Muscle of leg (tissue), 11 donors: ENCODE data around the gene ABCC3. TPM values are rescaled to one million over a fixed set of nuclear protein-coding genes. Genes with fewer than 3 reads are reported as not detected.

Experiments used
- DNase-seq: peaks from one replicate; pipeline ENCODE4 v3.0.0; 2013
- H3K27ac ChIP-seq: one replicate; pipeline ENCODE4 v1.5.1; 2013; ENCODE audit warnings: mild to moderate bottlenecking, low read length, control low read depth
- H3K27me3 ChIP-seq: one replicate; pipeline ENCODE4 v1.6.1; 2013; ENCODE audit warnings: low read length; ENCODE audit not compliant: control insufficient read depth, insufficient read depth
- H3K36me3 ChIP-seq: one replicate; pipeline ENCODE4 v1.6.1; 2013; ENCODE audit warnings: low read length; ENCODE audit not compliant: control insufficient read depth, insufficient read depth
- H3K4me1 ChIP-seq: one replicate; pipeline ENCODE4 v1.6.1; 2013; ENCODE audit warnings: low read length; ENCODE audit not compliant: control insufficient read depth, insufficient read depth
- H3K4me3 ChIP-seq: one replicate; pipeline ENCODE4 v1.5.1; 2013; ENCODE audit warnings: low read length, control low read depth
- H3K9me3 ChIP-seq: replicated peaks from 2 replicates; pipeline ENCODE4 v1.6.1; 2013; ENCODE audit warnings: low read depth, low read length; ENCODE audit not compliant: control insufficient read depth
- WGBS: methylation state at CpG from one replicate; pipeline ENCODE4 v1.1.5; 2013; ENCODE audit warnings: missing lambda C conversion rate; ENCODE audit not compliant: insufficient coverage; 5-methylcytosine and 5-hydroxymethylcytosine counted together
- polyA plus RNA-seq, 8 donors: library from polyadenylated mRNA; unstranded; fragments of 120-200 nt; gene quantifications; one replicate each; pipeline versions ENCODE4 v1.2.1 to v1.2.3, GENCODE V29; 2013; ENCODE audit warnings: inconsistent platforms in 1 of 8, low replicate concordance in 1 of 8; ENCODE audit not compliant: insufficient read length in 8 of 8, insufficient read depth in 1 of 8
- total RNA-seq: library from RNA; stranded (reverse); fragments of 120-200 nt; gene quantifications from one replicate; pipeline ENCODE4 v1.2.4, GENCODE V29; 2013

ABCC3 gene
- total and polyA plus RNA-seq, 9 donors = 0.24 to 8.0 (median 0.39) TPM

DNA sequence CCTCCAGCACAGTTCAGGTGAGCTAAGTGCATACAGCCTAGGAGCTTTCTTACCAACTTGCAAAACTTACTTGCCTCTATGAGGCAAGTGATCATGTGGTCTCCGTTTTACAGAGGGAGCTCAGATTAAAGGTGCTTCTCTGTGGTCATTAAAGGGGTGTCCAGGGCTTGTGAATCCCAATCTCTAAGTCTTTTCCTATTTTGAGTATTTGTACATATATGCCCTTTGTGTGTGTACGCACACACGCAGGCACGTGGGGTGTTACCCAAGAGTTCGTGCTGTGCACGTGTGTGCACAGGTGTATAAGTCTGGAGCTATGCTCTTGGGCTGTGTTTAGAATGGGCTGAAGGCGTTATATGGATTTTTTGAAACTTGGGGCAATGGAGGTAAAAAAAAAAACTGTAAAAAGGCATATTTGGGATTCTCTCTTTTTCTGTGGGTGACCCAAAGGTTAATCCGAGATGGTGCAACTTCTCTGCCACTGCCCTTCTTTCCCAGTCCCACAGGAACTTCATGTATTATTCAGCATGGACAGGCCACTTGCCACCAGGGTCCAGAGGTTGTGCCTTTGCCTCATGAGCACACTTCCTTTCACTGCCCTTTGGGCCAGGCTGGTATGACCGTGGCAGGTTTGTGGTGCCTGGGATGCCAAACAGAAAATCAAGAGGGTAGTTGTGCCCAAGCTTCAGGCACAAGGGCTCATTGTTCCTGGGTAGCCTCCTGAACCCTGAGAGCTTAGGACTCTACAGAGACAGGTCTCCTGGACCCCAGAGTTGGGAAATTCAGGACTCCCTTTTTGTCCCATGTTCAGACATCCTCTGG is 1.5 kb downstream of the ABCC3 start:
- H3K9me3 ChIP-seq = no peaks in the 10 kb centered on the region
- H3K27me3 ChIP-seq = peaks cover 67% of the 10 kb centered on the region
- H3K4me1 ChIP-seq = peaks cover 34% of the 10 kb centered on the region
- H3K4me3 ChIP-seq = no peak overlapping the region
- H3K36me3 ChIP-seq = no peaks in the 10 kb centered on the region
- H3K27ac ChIP-seq = no peak overlapping the region
- no peak for DNase-seq
- 88% methylated on average over 8 of the region's 9 CpGs for WGBS

DNA sequence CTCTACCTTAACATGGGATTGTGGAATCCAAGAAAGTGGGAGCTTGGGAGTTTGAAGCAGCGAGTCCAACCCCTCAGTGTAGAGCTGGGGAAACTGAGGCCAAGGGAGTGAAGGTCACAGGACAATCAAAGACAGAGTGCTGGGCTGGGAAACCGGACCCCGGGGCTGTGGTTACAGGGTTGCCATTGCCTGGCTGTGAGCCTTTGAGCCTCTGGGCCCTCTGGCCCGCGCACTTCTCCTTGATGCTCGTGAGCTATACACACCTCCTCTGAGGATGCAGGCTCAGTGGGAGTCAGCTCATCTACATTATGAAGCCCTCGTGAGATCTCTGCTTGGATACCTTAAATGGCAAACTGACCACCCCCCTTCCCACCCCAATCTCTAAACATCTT is 2.1 kb downstream of the ABCC3 start:
- Histone ChIP-seq H3K27ac (no peak overlapping the region), H3K27me3 (peaks cover 61% of the 10 kb centered on the region), H3K4me3 (no peak overlapping the region), H3K9me3 (no peaks in the 10 kb centered on the region), H3K36me3 (no peaks in the 10 kb centered on the region), H3K4me1 (peaks cover 36% of the 10 kb centered on the region)
- 83% methylated on average over 6 of the region's 7 CpGs for WGBS
- DNase-seq = no peak

DNA sequence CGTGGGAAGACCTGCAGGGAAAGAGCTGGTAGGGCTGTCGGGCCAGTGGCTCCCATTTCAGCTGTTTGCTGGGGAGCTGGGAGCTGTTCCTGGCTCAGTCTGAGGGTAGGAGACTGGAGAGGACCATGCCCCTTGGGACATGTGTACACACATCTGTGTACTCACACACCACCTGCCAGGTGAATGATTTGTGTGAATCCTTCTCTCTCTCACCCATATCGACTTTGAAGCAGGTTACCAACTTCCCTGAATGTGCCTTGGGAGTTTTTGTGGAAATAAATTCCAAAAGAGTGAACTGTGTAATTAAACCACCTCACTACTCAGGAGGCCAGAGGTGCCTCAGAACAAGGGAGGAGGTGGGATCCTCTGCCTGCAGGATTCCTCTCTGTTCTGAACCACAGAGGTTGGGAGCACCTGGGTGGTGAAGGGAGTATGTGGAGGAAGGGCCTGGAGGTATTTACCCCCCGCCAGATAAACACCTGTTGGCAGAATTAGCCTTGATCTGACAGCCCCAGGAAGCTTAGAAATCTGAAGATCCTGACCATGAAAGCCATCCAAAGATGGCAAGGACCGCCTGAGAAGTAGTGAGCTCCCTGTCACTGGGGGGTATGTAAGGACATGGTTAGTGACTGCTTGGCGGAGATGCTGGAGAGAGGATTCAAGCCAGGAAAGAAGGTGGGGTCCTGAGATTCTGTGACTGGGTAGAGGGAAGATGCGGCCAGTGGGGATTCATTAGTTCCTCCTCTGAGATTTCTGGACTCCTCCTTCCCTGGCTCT is 3.3 kb downstream of the ABCC3 start:
- Histone ChIP-seq H3K36me3 (no peaks in the 10 kb centered on the region), H3K9me3 (no peaks in the 10 kb centered on the region), H3K27me3 (peaks cover 49% of the 10 kb centered on the region), H3K4me1 (peaks cover 36% of the 10 kb centered on the region), H3K4me3 (no peak overlapping the region), H3K27ac (no peak overlapping the region)
- no peak for DNase-seq
- 83% methylated on average over 5 of the region's 7 CpGs for WGBS

DNA sequence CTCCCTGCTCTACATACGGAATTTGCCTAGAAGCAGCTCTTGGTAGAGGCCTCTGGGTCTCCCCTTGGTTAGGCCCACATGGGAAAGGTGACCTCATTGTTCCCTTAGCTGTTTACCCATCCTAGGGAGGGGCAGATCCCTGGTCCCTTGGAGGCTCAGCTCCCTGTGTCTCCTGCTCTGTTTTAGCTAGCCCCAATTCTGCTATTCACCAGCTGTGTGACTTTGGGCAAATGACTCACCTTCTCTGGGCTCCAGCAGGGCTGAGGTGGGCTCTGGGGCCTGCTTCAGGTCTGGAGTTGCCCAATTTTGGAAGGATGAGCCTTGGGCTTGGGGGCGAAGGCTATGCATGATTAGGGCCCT is 3.9 kb downstream of the ABCC3 start:
- Histone ChIP-seq H3K9me3 (no peaks in the 10 kb centered on the region), H3K27ac (no peak overlapping the region), H3K27me3 (peaks cover 43% of the 10 kb centered on the region), H3K4me3 (no peak overlapping the region), H3K4me1 (peaks cover 36% of the 10 kb centered on the region), H3K36me3 (no peaks in the 10 kb centered on the region)
- no peak for DNase-seq
- no CpG with 5 or more reads among the region's 2 CpGs for WGBS

DNA sequence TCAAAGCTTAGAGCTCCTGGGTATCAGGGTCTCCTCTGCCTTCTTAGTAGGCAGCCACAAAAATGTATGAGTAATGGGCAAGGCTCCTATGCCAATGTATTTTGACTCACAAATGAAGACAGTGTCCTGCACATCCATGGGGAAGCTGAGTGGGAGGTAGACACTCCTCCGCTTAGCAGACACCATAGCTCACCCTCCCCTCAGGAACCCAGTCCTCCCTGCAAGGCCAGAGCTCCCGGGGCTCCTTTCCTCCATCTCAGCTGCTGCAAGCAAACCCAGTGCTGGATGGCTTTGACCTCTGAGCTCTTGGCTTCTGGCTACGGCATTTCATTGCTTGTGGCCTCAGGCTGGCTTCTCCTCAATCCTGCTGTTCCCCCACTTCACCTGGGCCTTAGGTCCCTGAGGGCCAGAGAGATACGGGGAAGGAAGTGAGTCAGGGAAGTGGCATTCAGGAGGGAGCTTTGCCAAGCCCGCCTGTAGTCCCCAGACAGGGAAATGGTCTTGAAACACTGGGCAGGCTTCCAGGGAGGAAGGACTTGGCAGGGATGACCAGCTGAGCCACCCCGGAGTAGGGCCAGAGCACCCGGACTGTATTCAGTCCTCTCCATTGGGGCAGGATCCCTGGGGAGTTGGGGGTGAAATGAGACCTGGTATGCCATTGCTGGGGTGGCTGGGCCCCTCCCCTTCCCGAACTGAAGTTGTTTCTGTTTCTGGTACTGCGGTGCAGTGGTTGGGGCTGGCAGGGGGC is 4.5 kb downstream of the ABCC3 start:
- DNase-seq = peak; percentile 79
- no peaks in the 10 kb centered on the region for H3K36me3 ChIP-seq
- peaks cover 36% of the 10 kb centered on the region for H3K4me1 ChIP-seq
- H3K27me3 ChIP-seq = peaks cover 38% of the 10 kb centered on the region
- no peaks in the 10 kb centered on the region for H3K9me3 ChIP-seq
- H3K4me3 ChIP-seq = no peak overlapping the region
- no peak overlapping the region for H3K27ac ChIP-seq
- 8% methylated on average over 6 of the region's 9 CpGs for WGBS

DNA sequence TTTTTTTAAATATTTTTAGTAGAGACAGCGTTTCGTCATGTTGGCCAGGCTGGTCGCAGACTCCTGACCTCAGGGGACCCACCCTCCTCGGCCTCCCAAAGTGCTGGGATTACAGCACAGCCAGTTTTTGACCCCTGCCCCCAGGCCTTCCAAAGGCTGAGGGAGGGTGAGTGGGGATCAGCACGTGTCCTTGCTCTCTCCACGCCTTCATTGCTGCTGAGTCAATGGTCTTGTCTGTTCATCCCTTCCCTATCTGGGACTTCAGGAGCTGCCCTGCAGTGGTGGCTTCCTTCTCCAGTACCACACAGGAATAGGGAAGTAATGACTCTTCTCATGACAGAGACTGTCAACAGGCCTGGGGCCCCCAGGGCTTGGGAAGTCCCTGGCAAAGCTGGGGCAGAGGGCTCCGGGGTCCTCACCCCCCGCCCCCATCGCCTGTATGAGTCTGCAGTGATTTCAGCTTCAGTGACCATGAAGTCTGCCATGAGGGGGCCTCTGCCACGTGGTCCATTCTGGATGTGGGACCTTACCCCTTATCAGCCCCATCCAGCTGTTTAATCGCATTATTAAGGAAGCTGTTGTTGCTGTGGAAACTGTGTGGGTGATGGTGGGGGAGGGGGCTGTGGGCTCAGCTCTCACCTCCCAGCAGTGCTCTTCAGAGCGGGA is 6.1 kb downstream of the ABCC3 start:
- Histone ChIP-seq H3K27ac (no peak overlapping the region), H3K4me1 (peaks cover 27% of the 10 kb centered on the region), H3K27me3 (peaks cover 21% of the 10 kb centered on the region), H3K36me3 (no peaks in the 10 kb centered on the region), H3K4me3 (no peak overlapping the region), H3K9me3 (no peaks in the 10 kb centered on the region)
- peak; percentile 65 for DNase-seq
- WGBS = 65% methylated on average over 8 of the region's 12 CpGs

DNA sequence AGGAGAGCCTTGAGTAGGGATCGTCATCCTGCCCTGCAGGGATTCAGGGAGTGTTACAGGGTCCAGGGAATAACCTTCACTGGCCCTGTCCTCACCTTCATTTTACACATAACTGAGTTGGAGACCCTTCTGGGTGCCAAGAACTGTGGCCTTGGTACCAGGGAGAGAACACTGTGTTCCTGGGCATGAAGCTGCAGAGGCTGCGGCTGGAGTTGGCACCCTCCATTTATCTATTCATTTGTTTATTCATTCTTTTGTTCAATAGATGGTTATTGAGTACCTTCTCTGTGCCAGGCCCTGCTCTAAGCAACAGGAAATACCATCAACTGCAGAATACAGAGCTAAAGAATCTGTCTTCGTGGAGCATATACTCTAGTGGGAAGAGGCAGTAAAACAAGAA is 6.7 kb downstream of the ABCC3 start:
- no peak for DNase-seq
- H3K4me1 ChIP-seq = peaks cover 27% of the 10 kb centered on the region
- no peak overlapping the region for H3K27ac ChIP-seq
- peaks cover 15% of the 10 kb centered on the region for H3K27me3 ChIP-seq
- WGBS = 50% methylated on average over 1 of the region's 3 CpGs
- no peaks in the 10 kb centered on the region for H3K9me3 ChIP-seq
- H3K4me3 ChIP-seq = no peak overlapping the region
- no peaks in the 10 kb centered on the region for H3K36me3 ChIP-seq

DNA sequence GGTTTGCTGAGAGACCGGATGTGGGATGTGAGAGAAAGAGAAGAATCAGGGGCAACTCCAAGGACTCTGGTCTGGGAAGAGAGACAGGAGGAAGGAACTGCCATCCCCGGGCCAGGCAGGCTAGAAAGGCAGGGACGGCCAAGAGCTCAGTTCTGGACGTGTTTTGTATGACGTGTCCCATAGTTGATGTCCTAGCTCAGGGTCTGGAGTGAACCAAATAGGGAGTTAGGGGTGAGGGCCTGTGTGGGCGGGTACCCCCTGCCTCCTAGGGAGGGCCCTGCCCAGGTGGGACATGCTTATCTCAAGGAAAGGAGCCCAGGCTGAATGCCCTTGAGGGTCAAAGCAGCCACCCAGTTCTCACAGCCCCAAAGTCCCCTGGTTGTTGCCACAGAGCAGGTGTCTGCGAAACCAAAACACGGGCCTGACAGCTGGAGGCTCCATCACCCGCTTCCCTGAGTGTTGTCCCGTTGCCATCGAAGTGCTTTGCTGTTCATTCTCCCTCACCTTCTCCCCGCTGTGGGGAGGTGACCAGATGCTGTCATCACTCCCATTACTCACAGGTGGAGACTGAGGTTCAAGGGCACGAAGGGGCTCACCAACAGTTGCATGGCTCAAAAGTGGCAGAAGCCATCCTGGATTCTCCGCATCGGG is 7.5 kb downstream of the ABCC3 start:
- no peak overlapping the region for H3K4me3 ChIP-seq
- DNase-seq = no peak
- H3K4me1 ChIP-seq = peaks cover 27% of the 10 kb centered on the region
- no peaks in the 10 kb centered on the region for H3K9me3 ChIP-seq
- peaks cover 9% of the 10 kb centered on the region for H3K27me3 ChIP-seq
- 76% methylated on average over 14 of the region's 15 CpGs for WGBS
- no peaks in the 10 kb centered on the region for H3K36me3 ChIP-seq
- no peak overlapping the region for H3K27ac ChIP-seq

DNA sequence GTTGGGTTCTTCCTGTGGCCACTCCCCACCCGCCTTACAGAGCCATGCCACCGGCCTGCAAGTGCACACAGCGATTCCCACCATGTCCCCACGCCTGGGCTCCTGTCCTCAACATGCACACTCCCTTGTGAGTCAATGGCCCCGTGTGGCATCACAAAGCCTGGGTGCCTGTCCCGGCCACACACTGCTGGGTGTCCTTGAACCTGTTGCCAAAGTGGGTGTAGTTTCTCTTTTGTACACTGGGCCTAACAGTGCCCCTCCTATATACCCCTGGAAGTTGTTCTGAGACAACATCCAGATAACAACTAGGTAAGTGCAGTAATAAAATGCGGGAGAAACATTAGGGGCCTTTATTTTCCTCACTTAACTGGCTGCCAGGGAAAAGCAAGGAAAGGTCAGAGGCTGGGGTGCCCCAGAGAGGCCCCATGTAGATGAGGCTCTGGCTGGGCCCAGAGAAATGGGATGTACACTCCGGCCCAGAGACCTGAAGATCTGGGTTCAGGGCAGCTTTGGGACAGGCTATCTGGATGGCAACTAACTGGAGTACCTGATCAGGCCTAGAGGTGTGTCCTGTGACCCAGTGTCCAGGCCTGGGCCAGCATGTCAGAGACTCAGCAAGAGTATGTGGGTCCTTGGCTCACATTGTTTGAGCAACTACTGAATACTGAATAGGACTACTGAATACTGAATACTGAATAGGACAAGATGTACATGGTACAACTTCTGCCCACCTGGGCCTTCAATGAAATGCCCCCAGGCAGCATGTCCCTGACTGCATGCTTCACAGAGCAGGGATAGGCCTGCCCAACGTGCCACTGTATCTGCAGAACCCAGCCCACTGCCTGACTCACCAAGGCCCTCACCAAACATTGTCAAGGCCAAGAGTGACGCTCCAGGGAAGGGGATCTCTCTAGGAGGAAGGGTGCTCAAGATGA is 8.3 kb downstream of the ABCC3 start:
- Histone ChIP-seq H3K4me1 (peaks cover 27% of the 10 kb centered on the region), H3K9me3 (no peaks in the 10 kb centered on the region), H3K36me3 (no peaks in the 10 kb centered on the region), H3K27ac (no peak overlapping the region), H3K27me3 (peaks cover 7% of the 10 kb centered on the region), H3K4me3 (no peak overlapping the region)
- no peak for DNase-seq
- WGBS = 73% methylated on average over 7 of the region's 10 CpGs
